ENCODE measurements around the gene TMEM52.

The TMEM52 gene

DNA sequence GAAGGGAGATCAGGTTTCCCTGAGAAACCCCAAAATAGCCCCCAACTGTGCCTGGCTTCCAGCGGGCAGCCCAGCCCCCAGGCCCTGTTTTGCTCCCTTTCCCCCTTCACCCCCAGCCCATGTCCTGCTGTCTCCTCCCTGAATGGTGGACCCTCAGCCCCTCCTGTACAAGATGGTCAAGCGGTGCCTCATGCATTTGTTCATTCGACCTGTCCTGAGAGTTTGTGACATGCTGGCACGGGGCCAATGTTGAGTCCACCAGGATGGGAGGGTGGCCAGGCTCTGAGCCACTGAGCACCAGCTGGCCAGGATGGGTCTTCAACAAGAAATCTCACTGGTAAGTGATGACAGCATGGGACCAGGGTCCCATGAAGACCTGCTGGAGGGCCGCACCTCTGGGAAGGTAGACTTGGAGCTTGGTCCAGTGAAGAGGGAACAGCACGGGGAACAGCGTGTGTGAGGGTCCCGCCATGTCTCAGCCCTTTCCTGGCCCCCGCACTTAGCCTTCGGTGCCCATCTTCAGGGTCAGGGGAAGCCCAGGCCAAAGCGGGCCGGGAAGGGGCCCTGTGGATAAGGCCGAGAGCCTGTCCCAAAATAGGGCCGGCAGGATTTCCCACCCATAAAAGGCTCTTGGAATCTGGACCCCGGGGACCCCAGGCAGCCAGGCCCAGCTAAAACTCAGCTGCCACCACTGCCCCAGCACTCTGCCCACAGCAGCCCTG, 3.9 kb downstream of the TMEM52 start, which contains the start of gene CALML6:
Gene CALML6 (plus strand): TSS at position 290 of the 722 bp plus-strand sequence. CDS start 21 bp downstream, at position 311.
- no peak for DNase-seq (ENCODE audit: low spot score)

DNA sequence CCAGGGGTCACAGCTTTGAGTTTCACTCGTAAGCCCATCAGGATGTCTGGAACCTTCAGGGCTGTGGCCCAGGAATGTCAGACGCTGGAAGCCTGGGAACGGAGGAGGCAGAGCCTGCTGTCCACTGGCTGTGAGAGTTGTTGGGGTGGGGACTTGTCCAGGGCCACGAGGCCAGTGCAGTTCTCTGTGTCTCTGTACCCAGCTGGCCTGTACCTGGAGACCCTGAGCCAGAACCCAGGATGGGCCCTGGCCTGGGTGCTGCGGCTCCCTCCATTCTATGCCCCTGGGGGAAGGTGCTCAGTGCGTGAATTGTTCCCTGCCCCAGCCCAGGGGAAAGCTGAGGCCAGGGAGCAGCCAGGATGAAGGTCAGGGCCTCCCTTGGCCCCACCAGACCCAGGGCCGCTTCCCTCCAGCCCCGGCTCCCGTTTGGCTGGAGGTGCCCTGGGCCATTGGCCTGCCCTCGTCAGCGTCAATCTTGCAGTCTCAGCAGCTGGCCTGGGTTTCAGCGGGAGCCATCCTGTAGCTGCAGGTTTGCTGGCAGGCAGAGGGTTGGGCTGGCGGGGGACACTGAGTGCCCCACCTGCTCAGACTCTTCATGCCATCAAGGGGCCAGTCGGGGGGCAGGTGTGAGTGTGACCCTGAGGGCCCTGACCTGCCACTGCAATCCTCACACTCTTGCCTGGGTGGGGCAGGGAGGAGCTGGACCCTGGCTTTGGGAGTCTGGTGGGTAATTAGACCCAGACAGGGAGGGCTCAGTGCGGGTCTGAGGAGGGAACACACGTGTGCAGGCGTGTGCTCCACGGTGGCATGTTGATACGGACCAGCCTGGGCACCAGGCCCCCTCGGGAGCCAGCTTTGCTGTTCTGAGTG, 4.7 kb downstream of the TMEM52 start:
- DNase-seq (ENCODE audit: low spot score), result no peak

DNA sequence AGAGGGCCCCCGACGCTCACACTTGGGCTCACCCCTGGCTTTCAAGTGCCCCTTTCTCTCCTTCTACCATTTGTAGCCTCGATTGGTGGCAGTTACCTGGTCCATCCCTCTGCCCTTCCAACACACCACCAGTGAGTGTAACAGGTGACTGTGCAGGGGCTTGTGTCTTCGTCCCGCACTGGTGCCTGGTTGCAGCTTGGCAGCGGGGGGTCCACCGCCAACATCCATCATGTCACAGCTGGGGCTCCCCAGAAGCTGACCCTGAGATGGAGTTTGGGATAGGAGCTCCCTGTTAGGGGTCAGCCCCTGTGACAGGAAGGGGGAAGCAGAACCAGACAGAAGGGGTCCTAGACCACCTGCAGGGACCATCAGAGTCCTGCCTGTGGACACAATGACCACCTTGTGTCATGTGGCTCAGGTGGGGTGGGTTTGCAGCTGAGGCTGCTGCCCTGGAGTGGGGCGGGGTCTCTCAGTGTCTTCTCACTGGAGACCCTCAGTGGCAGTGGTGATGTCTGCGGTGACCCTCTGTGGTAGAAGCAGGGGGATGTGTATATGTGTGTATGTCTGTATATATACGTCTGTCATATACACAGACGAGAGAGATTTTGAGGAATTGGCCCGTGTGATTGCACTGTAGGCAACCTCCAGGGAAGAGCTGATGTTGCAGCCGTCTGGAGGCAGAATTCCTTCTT, 7.6 kb downstream of the TMEM52 start:
- DNase-seq (ENCODE audit: low spot score), result peak; percentile 52

DNA sequence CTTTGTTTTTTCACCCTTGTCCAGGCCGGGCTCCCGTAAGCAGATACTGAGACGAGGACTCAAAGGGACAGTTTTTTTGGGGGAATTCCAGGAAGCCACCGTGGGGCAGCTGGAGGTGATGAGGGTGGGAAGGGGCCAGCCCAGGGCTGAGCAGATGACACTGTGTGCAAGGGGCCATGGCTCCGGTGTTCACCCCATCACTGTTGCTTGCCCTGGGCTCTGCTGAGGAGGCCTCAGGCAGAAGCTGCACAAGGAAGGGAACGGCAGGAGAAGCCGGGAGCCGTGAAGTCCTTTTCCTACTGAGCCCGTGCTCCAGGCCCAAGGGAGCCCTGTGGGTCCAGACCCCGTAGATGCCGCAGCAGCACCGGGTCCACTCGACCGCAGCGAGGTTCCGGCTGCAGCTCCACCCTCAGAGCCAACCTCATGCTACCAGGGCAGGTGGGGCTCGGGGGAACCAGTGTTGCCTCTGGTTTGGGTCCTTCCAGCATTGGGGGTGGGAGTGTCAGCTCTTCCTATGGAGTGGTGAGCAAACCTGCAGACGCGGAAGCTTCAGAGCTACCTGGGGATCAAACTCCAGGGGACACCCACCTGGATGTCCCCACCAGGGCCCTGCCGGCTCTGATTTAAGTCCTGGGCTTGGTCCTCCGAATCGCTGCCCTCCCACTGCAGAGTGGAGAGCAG, 8.3 kb downstream of the TMEM52 start:
- peak; percentile 53 for DNase-seq (ENCODE audit: low spot score)

DNA sequence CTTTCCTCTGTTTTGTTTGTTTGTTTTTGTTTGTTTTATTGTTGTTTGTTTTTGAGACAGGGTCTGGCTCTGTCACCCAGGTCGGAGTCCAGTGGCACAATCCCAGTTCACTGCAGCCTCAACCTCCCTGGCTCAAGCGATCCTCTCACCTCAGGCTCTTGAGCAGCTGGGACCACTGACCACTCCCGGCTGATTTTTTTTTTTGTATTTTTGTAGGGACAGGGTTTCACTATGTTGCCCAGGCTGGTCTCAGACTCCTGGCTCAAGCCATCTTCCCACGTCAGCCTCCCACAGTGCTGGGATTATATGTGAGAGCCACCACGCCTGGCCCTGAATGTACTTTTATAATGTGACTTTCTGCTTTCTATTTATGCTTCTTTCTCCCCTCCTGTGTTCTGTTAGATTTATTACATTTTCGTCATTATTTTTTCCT, 9.0 kb downstream of the TMEM52 start:
- no peak for DNase-seq (ENCODE audit: low spot score)

DNA sequence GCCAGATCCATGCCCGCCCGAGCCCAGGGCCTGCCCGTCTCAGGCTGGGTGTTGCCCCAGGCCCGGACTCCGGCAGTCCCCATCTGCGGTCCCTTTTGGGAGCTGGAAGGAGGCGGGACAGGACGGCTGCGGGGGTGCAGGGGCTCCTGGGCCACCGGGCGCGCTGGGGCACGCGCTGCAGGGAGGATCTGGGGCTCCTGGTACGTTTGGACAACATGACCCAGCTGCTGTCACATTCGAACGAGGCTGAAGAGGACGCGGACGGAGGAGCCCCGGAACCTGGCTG, 10.6 kb downstream of the TMEM52 start:
- peak; percentile 72 for DNase-seq (ENCODE audit: low spot score)

DNA sequence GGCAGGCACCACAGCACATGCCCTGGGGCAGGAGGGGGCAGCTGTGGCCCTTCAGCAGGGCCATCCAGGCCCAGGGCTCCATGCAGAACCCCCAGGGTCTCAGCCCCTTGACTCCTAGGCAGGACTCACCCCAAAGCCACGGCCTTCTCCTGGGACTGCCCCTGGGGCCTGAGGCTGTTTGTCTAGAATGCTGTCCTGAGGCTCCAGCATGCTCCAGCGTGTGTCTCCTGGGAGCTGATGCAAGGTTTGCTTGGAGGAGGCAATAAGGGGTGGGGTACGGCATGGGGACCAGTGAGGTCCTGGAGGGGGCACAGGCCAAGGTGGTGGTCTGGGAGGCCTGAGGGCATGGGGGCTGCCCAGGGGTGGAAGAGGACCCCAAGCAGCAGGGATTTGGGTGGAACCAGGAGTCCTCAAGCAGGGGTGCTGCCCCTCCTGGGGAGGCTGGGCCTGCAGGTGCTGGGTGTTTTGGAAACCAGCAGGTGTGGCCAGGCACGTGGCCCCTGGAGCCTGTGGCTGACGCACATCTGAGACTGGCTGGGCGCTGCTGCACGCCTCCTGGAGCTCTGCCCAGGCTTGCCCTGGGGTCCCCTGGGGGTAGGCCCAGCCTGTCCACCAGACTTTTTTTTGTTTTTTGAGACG, 11.9 kb downstream of the TMEM52 start:
- DNase-seq (ENCODE audit: low spot score), result peak; percentile 64

DNA sequence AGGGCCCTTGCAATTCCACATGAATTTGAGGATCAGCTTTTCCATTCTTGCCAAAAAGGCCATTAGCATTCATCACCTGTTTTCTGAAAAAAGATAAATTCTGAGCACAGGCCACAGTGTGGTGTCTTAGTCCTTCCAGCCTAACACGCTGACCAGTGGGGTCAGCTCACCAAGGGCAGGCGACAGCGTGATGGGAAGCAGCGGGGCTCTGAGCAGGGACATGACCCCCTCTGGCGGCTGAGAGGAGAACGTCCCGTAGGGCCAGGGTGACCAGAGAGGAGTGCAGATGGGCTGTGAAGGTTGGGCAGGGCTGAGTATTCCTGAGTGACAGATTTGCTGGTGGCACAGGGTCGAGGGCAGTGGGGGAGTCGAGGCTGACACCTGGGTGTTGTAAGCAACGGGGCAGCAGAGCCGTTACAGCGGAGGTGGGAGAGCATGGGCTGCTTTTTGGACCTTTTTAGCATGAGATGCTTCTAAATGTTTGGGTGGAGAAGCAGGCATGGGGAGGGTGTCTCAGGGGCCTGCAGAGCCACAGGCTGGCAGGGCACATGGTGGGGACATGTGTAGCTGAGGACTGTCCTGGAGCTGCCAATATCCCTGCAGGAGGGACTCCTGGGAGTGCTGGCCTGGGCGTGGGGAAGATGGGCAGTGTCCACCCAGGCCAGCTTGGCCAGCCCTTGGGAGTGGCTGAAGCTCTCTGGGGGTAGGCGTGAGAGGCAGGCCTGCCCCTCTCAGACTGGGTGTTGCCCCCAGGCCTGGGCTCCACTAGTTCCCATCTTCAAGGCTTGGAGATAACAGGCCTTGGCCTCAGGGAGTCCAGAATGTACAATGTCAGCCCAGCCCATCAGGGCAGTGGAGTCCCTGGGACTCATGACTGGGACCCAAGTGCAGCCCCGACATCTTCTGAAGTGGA, 12.6 kb downstream of the TMEM52 start:
- no peak for DNase-seq (ENCODE audit: low spot score)

DNA sequence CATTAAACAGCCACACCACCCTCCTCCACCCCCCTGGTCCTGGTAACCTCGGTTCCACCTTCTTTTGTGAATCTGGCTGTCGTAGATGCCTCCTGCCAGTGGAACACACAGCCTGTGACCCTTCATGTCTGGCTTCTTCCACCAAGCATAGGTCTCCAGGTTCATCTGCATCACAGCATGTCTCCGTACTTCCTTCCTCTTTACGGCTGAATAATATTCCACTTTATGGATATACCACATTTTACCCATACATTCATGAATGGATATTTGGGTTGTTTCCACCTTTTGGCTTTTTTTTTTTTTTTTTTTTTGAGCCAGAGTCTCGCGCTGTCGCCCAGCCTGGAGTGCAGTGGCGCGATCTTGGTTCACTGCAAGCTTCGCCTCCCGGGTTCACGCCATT, 15.9 kb downstream of the TMEM52 start:
- no peak for DNase-seq (ENCODE audit: low spot score)

DNA sequence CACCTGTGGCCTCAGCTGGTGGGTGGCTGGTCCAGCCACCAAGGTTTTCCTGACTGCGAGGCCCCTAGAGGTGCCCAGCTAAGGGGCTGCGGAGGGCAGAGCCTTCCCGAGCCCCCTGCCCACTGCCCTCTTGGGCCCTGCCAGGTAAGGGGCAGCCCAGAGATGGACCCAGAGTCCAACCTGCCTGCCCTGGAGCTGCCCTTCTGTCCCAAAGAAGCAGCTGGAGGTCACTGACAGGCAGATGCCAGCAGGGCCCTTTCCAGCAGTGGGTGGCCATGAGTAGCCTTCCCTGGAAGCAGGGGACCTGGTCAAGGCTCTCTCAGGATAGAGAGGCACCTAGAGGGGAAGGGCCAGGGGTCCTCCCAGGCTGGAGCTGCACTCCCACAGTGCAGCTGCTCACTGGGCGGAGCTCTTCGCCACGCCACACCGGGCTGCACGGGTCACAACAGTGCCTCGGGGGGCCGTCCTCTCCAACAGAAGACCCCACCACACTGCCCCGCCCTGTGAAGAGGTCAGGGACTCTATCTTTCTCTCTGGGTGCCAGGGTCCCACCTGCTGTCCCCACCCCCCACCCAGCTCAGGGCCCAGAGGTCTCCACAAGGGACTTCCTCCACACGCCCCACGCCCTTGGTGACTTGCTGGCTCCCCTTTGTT, 17.3 kb downstream of the TMEM52 start:
- no peak for DNase-seq (ENCODE audit: low spot score)

DNA sequence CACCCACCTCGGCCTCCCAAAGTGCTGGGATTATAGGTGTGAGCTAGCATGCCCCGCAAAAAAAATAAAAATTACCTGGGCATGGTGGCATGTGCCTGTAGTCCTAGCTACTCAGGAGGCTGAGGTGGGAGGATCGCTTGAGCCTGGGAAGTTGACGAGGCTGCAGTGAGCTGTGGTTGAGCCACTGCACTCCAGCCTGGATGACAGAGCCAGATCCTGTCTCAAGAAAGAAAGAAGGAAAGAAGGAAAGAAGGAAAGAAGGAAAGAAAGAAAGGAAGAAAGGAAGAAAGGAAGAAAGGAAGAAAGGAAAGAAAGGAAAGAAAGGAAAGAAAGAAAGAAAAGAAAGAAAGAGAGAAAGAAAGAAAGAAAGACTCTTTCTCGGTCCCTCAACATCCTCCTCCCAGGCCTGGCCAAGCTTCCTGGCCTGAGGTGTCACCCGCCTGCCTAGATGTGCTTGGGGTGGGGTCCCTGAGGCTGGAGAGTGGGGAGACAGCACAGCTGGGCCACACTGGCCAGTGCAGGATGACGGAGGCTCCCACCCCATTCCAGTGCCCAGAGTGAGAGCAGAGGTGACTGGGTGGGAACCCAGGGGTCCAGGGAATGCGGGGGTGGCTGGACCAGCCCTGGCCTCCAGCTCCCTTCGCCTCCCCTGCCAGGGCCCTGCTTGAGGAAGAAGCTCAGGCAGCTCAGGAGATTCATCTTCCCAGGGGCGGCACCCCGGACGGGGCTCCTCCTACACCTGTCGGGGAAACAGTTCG, 18.0 kb downstream of the TMEM52 start:
- DNase-seq (ENCODE audit: low spot score), result no peak

DNA sequence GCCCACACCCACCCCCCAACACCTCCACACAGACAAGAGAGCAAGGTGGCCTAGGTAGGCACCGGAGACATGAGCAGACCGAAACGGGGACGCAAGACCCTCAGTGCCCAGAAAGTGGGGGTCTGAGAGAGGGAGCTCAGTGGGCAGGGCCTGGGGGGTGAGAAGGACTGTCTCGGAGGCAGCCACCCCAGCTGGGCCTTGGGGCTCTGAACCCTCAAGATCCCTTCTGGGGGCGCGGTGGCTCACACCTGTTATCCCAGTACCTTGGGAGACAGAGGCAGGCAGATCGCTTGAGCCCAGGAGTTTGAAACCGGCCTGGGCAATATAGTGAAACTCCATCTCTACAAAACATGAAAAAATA, 19.1 kb downstream of the TMEM52 start:
- DNase-seq (ENCODE audit: low spot score), result no peak

DNA sequence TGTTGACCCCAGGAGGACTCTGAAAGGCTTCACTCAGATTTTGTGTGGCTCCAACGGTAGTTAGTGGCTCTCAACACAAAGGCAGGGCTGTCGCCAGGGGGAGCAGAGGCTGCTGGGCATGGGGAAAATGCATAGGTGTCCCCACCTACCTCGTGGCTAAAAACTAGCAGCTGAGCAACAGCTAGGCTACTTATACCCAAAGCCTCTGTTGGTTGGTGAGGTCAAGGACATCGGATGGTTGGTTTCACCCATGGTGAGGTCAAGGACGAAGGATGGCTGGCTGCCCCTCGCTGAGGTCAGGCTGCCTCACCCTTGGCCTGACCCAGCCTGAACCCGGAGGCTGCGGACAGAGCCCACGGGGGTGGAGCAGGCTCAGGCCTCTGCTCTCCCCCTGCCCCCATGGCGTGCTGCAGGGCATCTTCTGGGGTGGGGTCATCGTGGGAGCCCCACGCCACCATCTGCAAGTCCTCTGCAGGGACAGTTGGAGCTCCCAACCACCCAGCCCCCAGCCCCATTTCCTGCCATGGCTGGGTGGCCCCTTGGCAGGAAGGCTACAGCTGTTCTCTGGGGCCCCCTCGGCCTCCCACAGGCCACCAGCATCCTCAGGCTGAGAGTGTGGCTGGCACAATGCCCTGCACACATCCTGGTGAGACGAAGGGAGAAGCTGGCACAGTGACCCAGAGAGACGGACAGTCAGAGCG, 19.7 kb downstream of the TMEM52 start:
- DNase-seq (ENCODE audit: low spot score), result no peak

DNA sequence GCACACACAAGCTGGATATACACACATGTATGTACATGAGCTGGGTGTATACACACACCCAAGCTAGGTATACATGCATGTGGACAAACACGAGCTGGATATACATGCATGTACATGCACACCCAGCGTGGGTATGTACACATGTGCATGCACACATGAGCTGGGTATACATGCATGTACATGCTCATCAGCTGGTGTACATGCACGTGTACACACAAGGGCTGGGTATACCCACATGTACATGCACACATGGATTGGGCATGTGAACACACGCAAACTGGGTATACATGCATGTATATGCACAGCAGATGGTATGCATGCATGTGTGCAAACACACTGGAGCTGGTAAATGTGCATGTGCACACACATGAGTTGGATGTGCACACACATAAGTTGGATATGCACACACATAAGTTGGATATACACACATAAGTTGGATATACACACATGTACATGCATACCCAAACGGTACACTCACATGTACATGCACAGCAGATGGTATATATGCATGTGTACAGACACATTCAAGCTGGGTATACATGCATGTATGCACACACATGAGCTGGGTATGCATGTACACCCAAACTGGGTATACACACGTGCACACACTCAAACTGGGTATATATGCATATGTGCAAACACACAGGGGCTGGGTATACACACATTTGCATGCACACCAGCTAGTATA, 20.7 kb downstream of the TMEM52 start:
- no peak for DNase-seq (ENCODE audit: low spot score)

DNA sequence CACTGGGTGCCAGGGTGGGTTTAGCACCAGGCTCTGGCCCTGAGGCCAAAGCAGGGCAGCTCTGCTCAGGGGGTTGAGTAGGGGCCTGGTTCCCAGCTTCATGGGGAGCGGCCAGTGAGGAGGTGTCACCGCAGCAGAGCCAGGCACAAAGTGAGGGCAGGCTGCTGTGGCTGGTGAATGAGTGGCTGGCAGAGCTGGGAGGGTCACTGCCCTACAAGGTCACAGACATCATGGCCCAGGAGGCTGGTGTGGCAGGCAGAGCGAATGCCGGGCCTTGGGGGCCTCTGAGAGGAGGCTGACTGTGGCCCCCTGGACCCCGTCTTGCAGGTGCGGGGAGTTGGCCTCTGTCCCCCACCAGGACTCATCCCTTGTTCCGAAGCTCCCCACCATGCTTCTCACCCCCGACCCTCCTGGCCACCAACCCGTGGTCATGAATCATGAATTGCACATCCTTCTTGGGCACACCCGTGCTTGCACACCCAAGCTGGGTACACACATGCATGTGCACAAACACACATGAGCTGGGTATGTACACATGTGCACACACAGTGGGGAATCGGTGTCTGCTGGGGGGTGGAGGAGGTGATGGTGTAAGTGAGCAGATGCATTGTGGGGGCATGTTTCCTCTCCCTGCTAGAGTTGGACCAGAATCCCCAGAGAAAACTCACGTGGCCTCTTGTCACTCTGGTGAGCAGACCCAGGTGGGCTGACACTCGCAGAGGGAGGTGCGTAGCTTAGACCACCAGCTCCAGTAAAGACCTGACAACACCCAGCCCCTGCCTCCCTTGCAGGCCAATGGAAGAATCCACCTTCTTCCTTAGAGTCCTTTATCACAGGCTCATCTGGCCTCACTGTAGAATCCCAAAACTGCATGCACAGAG, 23.4 kb downstream of the TMEM52 start:
- DNase-seq (ENCODE audit: low spot score), result no peak

DNA sequence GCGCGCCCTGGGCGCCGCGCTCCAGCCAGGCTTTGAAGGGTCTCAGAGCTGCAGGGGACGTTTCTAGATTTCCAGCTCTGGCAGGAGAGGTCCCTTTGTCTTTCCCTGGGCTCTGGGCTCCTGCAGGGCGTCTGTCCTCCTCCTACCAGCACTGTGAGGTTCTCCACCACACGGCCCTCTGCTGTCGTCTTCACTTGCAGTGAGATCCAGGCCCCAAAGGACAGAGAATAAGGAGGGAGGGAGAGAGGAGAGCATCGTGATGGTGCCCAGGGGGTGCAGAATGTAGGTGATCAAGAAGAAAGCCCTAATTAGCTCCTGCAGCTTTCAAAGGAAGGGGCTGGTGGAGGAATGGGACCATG, 24.0 kb downstream of the TMEM52 start:
- DNase-seq (ENCODE audit: low spot score), result no peak

DNA sequence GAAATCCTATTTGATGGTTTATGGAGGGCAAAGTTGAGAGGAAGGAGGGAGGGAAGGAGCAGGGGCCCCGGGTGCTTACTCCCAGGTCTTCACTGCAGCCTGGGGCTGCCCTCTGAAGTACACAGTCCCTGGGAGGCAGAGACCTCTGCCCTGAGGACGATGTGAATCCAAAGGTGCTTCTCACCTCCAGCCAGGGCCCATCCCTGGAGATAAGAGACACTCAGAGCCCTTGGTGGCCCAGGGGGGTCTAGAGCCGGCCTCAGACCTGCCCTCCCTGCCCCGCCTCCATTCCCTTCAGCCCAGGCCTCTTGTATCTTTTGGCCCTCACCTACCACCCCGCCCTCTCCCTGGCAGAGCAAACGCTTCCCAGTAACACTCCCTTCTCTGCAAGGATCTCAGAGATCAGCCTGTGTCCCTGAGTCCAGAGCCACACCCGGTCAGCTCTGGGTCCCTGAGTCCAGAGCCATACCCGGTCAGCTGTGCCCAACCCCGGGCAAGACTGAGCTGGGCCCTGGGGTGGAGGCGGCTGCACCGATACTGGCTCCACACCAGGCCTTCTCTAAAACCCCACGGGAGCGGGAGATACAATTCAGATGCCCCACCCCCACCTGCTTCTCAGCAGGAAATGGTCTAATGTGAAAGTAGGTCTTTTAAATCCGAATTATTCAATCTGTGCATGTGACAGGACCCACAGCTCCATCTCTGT, 24.6 kb downstream of the TMEM52 start:
- no peak for DNase-seq (ENCODE audit: low spot score)

Data from left forelimb (tissue), 1 donor.